DMS114 treated with DMSO at 0.1 percent for 48 hours (cell line): ENCODE results near the gene SRRM1.
A peak's percentile ranks its signal among the peaks of the same experiment; 100 is the strongest.
"Not testable (repeated sequence)": the region's sequence is repeated elsewhere in the genome, so short reads cannot be mapped to it uniquely, and the experiment has no call there.

ENCODE experiments used
- DNase-seq: peaks from one replicate; lab custom pipeline; 2025; ENCODE audit not compliant: unreplicated experiment; lab: John Stamatoyannopoulos, UW

SRRM1 gene

GRCh38 chr1:24641646-24642151 lies 1.4 kb upstream of the SRRM1 start:
- DNase-seq: no peak

- DNase-seq: no peak
Measured at GRCh38 chr1:24643363-24644099, 429 bp downstream of the SRRM1 start.

GRCh38 chr1:24644100-24644384 lies 940 bp downstream of the SRRM1 start:
- no peak for DNase-seq

GRCh38 chr1:24648919-24649318 lies 5.8 kb downstream of the SRRM1 start:
- DNase-seq: no peak

GRCh38 chr1:24652382-24652781 lies 9.3 kb downstream of the SRRM1 start:
- no peak for DNase-seq

- no peak for DNase-seq
Measured at GRCh38 chr1:24654010-24654409, 10.9 kb downstream of the SRRM1 start.

- no peak for DNase-seq
Measured at GRCh38 chr1:24656046-24656445, 12.9 kb downstream of the SRRM1 start.

- DNase-seq: no peak
Measured at GRCh38 chr1:24657781-24658180, 14.7 kb downstream of the SRRM1 start.

- no peak for DNase-seq
Measured at GRCh38 chr1:24659166-24659904, 16.2 kb downstream of the SRRM1 start.

GRCh38 chr1:24659993-24660665 lies 17.0 kb downstream of the SRRM1 start:
- DNase-seq: no peak

GRCh38 chr1:24664507-24665033 lies 21.5 kb downstream of the SRRM1 start:
- no peak for DNase-seq

- DNase-seq: no peak
Measured at GRCh38 chr1:24666794-24667193, 23.7 kb downstream of the SRRM1 start.

GRCh38 chr1:24671372-24671771 lies 28.3 kb downstream of the SRRM1 start:
- DNase-seq: not testable (repeated sequence)

GRCh38 chr1:24672686-24673085 lies 29.6 kb downstream of the SRRM1 start:
- not testable (repeated sequence) for DNase-seq

- no peak for DNase-seq
Measured at GRCh38 chr1:24673341-24673740, 30.2 kb downstream of the SRRM1 start.

- DNase-seq: not testable (repeated sequence)
Measured at GRCh38 chr1:24678421-24678820, 35.3 kb downstream of the SRRM1 start.

GRCh38 chr1:24679725-24680124 lies 36.6 kb downstream of the SRRM1 start:
- no peak for DNase-seq

- DNase-seq: no peak
Measured at GRCh38 chr1:24683713-24684162, 40.6 kb downstream of the SRRM1 start.

GRCh38 chr1:24688033-24688432 lies 44.9 kb downstream of the SRRM1 start:
- DNase-seq: no peak

- DNase-seq: peak; percentile 57
Measured at GRCh38 chr1:24688621-24689195, 45.6 kb downstream of the SRRM1 start.

- DNase-seq: no peak
Measured at GRCh38 chr1:24691051-24691450, 47.9 kb downstream of the SRRM1 start.
